ENCODE results near the gene JARID2. TPM values are rescaled to one million over a fixed set of nuclear protein-coding genes. Genes with fewer than 3 reads are reported as not detected.

Gene JARID2
- total and polyA plus RNA-seq, 2 of the 4 experiments (the other 2 are of a cell fraction), result 9.6 to 12.9 TPM

GRCh38 chr6:15252195-15252594 lies 6.3 kb downstream of the JARID2 start:
- H3K4me2 ChIP-seq (ENCODE audit: low read depth, low read length), result no peak overlapping the region
- no peak overlapping the region for H3K9ac ChIP-seq (ENCODE audit: low read depth, low read length)
- no peak overlapping the region for H2BK120ac ChIP-seq (ENCODE audit: low read depth, low read length)
- no peak for DNase-seq
- BruUV-seq (replicated peaks), result no TSS peak
- no peak overlapping the region for H4K5ac ChIP-seq (ENCODE audit: low read depth, low read length)
- peaks cover 6% of the 10 kb centered on the region for H3K9me1 ChIP-seq (ENCODE audit: insufficient read depth, low read length)
- H3K27ac ChIP-seq (ENCODE audit: insufficient read depth, low read length), result no peak overlapping the region
- H2BK15ac ChIP-seq (ENCODE audit: low read depth, low read length), result no peak overlapping the region
- no peaks in the 10 kb centered on the region for H3K27me3 ChIP-seq (ENCODE audit: control insufficient read depth, insufficient read depth, low read length)
- H3K4me1 ChIP-seq (ENCODE audit: control insufficient read depth, insufficient read depth, low read length), result peaks cover 5% of the 10 kb centered on the region; the same call in 1 of the 2 replicates
- no peak overlapping the region for H3K14ac ChIP-seq (replicated peaks; ENCODE audit: low read depth, low read length)
- no peak overlapping the region for H3K23ac ChIP-seq (ENCODE audit: low read depth, low read length)
- in situ Hi-C loops (cut with MboI; ENCODE audit: low sequenced_read_pairs), result loop anchor here (10.0 to 25.0 kb wide), 2 partner anchors 133 to 360 kb away; no protein-coding TSS in a partner anchor
- H2AFZ ChIP-seq (replicated peaks; ENCODE audit: low read length, poor library complexity), result no peak overlapping the region
- no peak overlapping the region for H4K91ac ChIP-seq (ENCODE audit: insufficient read depth, low read depth, low read length)
- CTCF ChIA-PET, result interaction anchor here (0.6 kb wide), 1 partner anchor 150 kb away, joined by 3 read pairs; no protein-coding TSS in a partner anchor
- H3K9me3 ChIP-seq (ENCODE audit: control insufficient read depth, insufficient read depth, low read length), result no peaks in the 10 kb centered on the region
- H2BK20ac ChIP-seq (ENCODE audit: low read depth, low read length), result no peak overlapping the region
- H4K20me1 ChIP-seq (ENCODE audit: insufficient read depth, low read length), result peaks cover 83% of the 10 kb centered on the region
- no peak overlapping the region for H3K4me3 ChIP-seq (ENCODE audit: insufficient read depth, low read depth, low read length)
- H2AK5ac ChIP-seq (ENCODE audit: low read depth, low read length), result no peak overlapping the region
- H4K8ac ChIP-seq (ENCODE audit: low read depth in 2 of 2, low read length in 2 of 2), result no peak overlapping the region
- dilution Hi-C loops (cut with HindIII; ENCODE audit: low sequenced_read_pairs, unreplicated experiment), result no loop called here
- intact Hi-C loops (cut with micrococcal nuclease), result no loop called here
- no peak overlapping the region for H3K18ac ChIP-seq (ENCODE audit: low read depth, low read length)
- peaks cover 2% of the 10 kb centered on the region; the same call in 1 of the 2 replicates for H3K36me3 ChIP-seq (ENCODE audit: control insufficient read depth, insufficient read depth, low read length)
- peaks cover 3 to 71% of the 10 kb centered on the region in 2 experiments; a peak in 2 of 4 replicates for H3K79me1 ChIP-seq (ENCODE audit: low read depth in 1 of 2, low read length in 2 of 2)
- H2AK9ac ChIP-seq (replicated peaks; ENCODE audit: low read depth, low read length, poor library complexity), result no peak overlapping the region
- no peak overlapping the region for H3K4ac ChIP-seq (ENCODE audit: low read depth, low read length)
- no CpG with 5 or more reads among the region's 3 CpGs for WGBS, 2 experiments (ENCODE audit: extremely low coverage in 2 of 2, insufficient read length in 1 of 2)
- no peak overlapping the region for H2BK5ac ChIP-seq (ENCODE audit: low read depth, low read length, poor library complexity, severe bottlenecking)
- POLR2A ChIA-PET (ENCODE audit: unreplicated experiment), result no interaction called here
- no peak for ATAC-seq (ENCODE audit: low read depth)
- TF ChIP-seq CHD1 (IDR thresholded peaks at IDR 0.05; ENCODE audit: low read depth, low read length) (no peak), MAFK (IDR thresholded peaks at IDR 0.05; ENCODE audit: low read depth, low read length) (no peak), USF2 (IDR thresholded peaks at IDR 0.05; ENCODE audit: low read depth, low read length) (no peak)
- H3K56ac ChIP-seq (ENCODE audit: extremely low read depth, insufficient read depth, low read length), result no peak overlapping the region
